H1 (cell line): ENCODE data around the gene ELMO2. TPM values are rescaled to one million over a fixed set of nuclear protein-coding genes. Genes with fewer than 3 reads are reported as not detected.
A peak's percentile ranks its signal among the peaks of the same experiment; 100 is the strongest.

Experiments
- CTCF ChIA-PET: fragments of 300-600 bp; sonication (Branson Sonifier 250); formaldehyde crosslinking; loops from one replicate; lab custom pipeline; 2021; ENCODE audit not compliant: partially characterized antibody; lab: Charles Lee
- POLR2A ChIA-PET: fragments of 300-600 bp; sonication (Branson Sonifier 250); formaldehyde crosslinking; loops from one replicate; lab custom pipeline; 2021; ENCODE audit warnings: inconsistent platforms; ENCODE audit not compliant: partially characterized antibody; lab: Charles Lee
- DNase-seq, 2 experiments: peaks; one replicate each; pipeline versions ENCODE4 v3.0.0 to v3.0.0-alpha.2; 2010 to 2022; ENCODE audit warnings: low spot score in 2 of 2, low read depth in 1 of 2, mixed read lengths in 1 of 2
- FAIRE-seq: peaks from 2 replicates; lab custom pipeline; 2011; peaks lifted over from hg19 to GRCh38; lab: Jason Lieb, UNC
- H2AFZ ChIP-seq: 2 replicates; pipeline ENCODE4 v1.8.1; 2012; ENCODE audit warnings: low read length, inconsistent platforms
- H2AK5ac ChIP-seq: 2 replicates; pipeline ENCODE4 v1.6.1; 2013; ENCODE audit warnings: low read depth, low read length
- H2BK120ac ChIP-seq: replicated peaks from 2 replicates; pipeline ENCODE3; 2013; ENCODE audit warnings: low read depth, low read length, inconsistent platforms
- H2BK12ac ChIP-seq: 2 replicates; pipeline ENCODE4 v1.6.1; 2013; ENCODE audit warnings: low read depth, low read length
- H2BK15ac ChIP-seq: 2 replicates; pipeline ENCODE4 v1.6.1; 2013; ENCODE audit warnings: low read length
- H2BK20ac ChIP-seq: 2 replicates; pipeline ENCODE4 v1.6.1; 2013; ENCODE audit warnings: low read length
- H2BK5ac ChIP-seq: 2 replicates; pipeline ENCODE4 v1.6.1; 2013; ENCODE audit warnings: low read depth, low read length
- H3K14ac ChIP-seq: 2 replicates; pipeline ENCODE4 v1.6.1; 2013; ENCODE audit warnings: inconsistent platforms; ENCODE audit not compliant: insufficient read length
- H3K18ac ChIP-seq: 2 replicates; pipeline ENCODE4 v1.6.1; 2013; ENCODE audit warnings: low read length; ENCODE audit errors: extremely low read depth
- H3K23ac ChIP-seq: 2 replicates; pipeline ENCODE4 v1.6.1; 2013; ENCODE audit warnings: inconsistent platforms; ENCODE audit not compliant: insufficient read length
- H3K23me2 ChIP-seq: 2 replicates; pipeline ENCODE4 v1.6.1; 2013; ENCODE audit warnings: low read depth, low read length
- H3K27ac ChIP-seq: 2 replicates; pipeline ENCODE4 v1.6.1; 2011; ENCODE audit warnings: low read depth, low read length, inconsistent platforms
- H3K27me3 ChIP-seq, 4 experiments: replicated peaks in 1 of 4; 1 replicate in 1 of 4; 2 replicates in 3 of 4; pipeline versions ENCODE4 v1.6.1 to v1.8.1; 2011 to 2013; ENCODE audit warnings: low read length in 3 of 4, mild to moderate bottlenecking in 3 of 4, inconsistent platforms in 2 of 4, mixed read lengths in 2 of 4, moderate library complexity in 1 of 4; ENCODE audit not compliant: control insufficient read depth in 3 of 4, insufficient read depth in 3 of 4; ENCODE audit errors: extremely low read depth in 1 of 4
- H3K36me3 ChIP-seq, 4 experiments: 2 replicates each; pipeline versions ENCODE4 v1.6.1 to v1.8.1; 2011 to 2013; ENCODE audit warnings: mild to moderate bottlenecking in 4 of 4, low read length in 3 of 4, moderate library complexity in 2 of 4, control low read depth in 1 of 4, inconsistent platforms in 1 of 4; ENCODE audit not compliant: insufficient read depth in 4 of 4, control insufficient read depth in 2 of 4
- H3K4ac ChIP-seq: replicated peaks from 2 replicates; pipeline ENCODE3; 2013; ENCODE audit warnings: low read length, low read depth, mixed read lengths, inconsistent platforms; ENCODE audit not compliant: insufficient read length
- H3K4me1 ChIP-seq, 4 experiments: replicated peaks in 1 of 4; 1 replicate in 1 of 4; 2 replicates in 3 of 4; pipeline versions ENCODE4 v1.6.1 to v1.8.1; 2011 to 2013; ENCODE audit warnings: low read length in 3 of 4, inconsistent platforms in 2 of 4, mixed read lengths in 1 of 4; ENCODE audit not compliant: insufficient read depth in 4 of 4, control insufficient read depth in 3 of 4
- H3K4me2 ChIP-seq, 2 experiments: 2 replicates each; pipeline versions ENCODE4 v1.6.1 to v1.8.1; 2011 to 2013; ENCODE audit warnings: low read depth in 2 of 2, low read length in 2 of 2, control low read depth in 1 of 2, inconsistent platforms in 1 of 2, mild to moderate bottlenecking in 1 of 2; ENCODE audit not compliant: insufficient read depth in 1 of 2
- H3K4me3 ChIP-seq, 4 experiments: fragments of 200-600, 300-600 bp in 1 of 4; sonication (generic), shearing (Covaris generic), sonication (Bioruptor Twin) in 1 of 4; 2 replicates each; pipeline versions ENCODE4 v1.5.1 to v1.8.1; 2011 to 2016; ENCODE audit warnings: low read length in 4 of 4, low read depth in 3 of 4, control low read depth in 2 of 4, inconsistent platforms in 2 of 4, mild to moderate bottlenecking in 2 of 4, mixed read lengths in 1 of 4, moderate library complexity in 1 of 4; ENCODE audit not compliant: insufficient read depth in 2 of 4; ENCODE audit errors: extremely low read depth in 1 of 4
- H3K56ac ChIP-seq: replicated peaks from 2 replicates; pipeline ENCODE3; 2013; ENCODE audit warnings: low read depth, mild to moderate bottlenecking, mixed read lengths, low read length, inconsistent platforms; ENCODE audit not compliant: insufficient read length
- H3K79me1 ChIP-seq: 2 replicates; pipeline ENCODE4 v1.6.1; 2013; ENCODE audit warnings: low read depth, low read length, control low read depth
- H3K79me2 ChIP-seq, 2 experiments: 2 replicates each; pipeline versions ENCODE4 v1.6.1 to v1.8.1; 2012 to 2013; ENCODE audit warnings: low read length in 2 of 2, mild to moderate bottlenecking in 2 of 2, inconsistent platforms in 1 of 2; ENCODE audit not compliant: insufficient read depth in 2 of 2, control insufficient read depth in 1 of 2
- H3K9ac ChIP-seq, 4 experiments: replicated peaks in 1 of 4; 1 replicate in 1 of 4; 2 replicates in 3 of 4; pipeline versions ENCODE4 v1.6.1 to v1.8.1; 2011 to 2013; ENCODE audit warnings: low read depth in 3 of 4, low read length in 3 of 4, control low read depth in 2 of 4, mild to moderate bottlenecking in 2 of 4, moderate library complexity in 2 of 4, inconsistent platforms in 1 of 4; ENCODE audit errors: extremely low read depth in 1 of 4
- H3K9me3 ChIP-seq, 2 experiments: 2 replicates each; pipeline versions ENCODE4 v1.6.1 to v1.8.1; 2012 to 2013; ENCODE audit warnings: mild to moderate bottlenecking in 2 of 2, moderate library complexity in 2 of 2, control low read depth in 1 of 2, inconsistent platforms in 1 of 2, low read depth in 1 of 2, low read length in 1 of 2, mixed read lengths in 1 of 2; ENCODE audit not compliant: insufficient read depth in 2 of 2
- H4K20me1 ChIP-seq, 2 experiments: replicated peaks in 1 of 2; 2 replicates each; pipeline versions ENCODE3 to v1.8.1; 2011 to 2013; ENCODE audit warnings: inconsistent platforms in 2 of 2, low read length in 2 of 2, mild to moderate bottlenecking in 1 of 2; ENCODE audit not compliant: insufficient read depth in 2 of 2, control insufficient read depth in 1 of 2
- H4K5ac ChIP-seq: 2 replicates; pipeline ENCODE4 v1.6.1; 2013; ENCODE audit warnings: low read length, low read depth, mixed read lengths, inconsistent platforms; ENCODE audit not compliant: insufficient read length
- H4K8ac ChIP-seq: 2 replicates; pipeline ENCODE4 v1.8.0; 2013; ENCODE audit warnings: mild to moderate bottlenecking, moderate library complexity, low read length, inconsistent platforms; ENCODE audit not compliant: insufficient read depth; ENCODE audit errors: extremely low read depth
- H4K91ac ChIP-seq: replicated peaks from 2 replicates; pipeline ENCODE3; 2013; ENCODE audit warnings: low read length, mixed read lengths, inconsistent platforms; ENCODE audit not compliant: insufficient read length
- WGBS, 2 experiments: shearing (Covaris generic) in 1 of 2; methylation state at CpG; one replicate each; pipeline versions ENCODE4 v1.1.6 to v1.1.7; 2013 to 2015; ENCODE audit warnings: low lambda C conversion rate in 2 of 2, mixed read lengths in 2 of 2, inconsistent platforms in 1 of 2, low coverage in 1 of 2, missing lambda C conversion rate in 1 of 2; ENCODE audit not compliant: insufficient replicate concordance in 2 of 2, insufficient coverage in 1 of 2, insufficient read length in 1 of 2; ENCODE audit errors: extremely low coverage in 1 of 2, missing lambda C conversion rate in 1 of 2; 5-methylcytosine and 5-hydroxymethylcytosine counted together
- polyA plus RNA-seq, 7 experiments: library from polyadenylated mRNA; depleted of rRNA in 3 of 7; stranded (reverse) in 5 of 7; unstranded in 2 of 7; fragments of >200 nt in 5 of 7; fragments of 200-250 nt in 2 of 7; gene quantifications; 1 replicate in 5 of 7; 2 replicates in 1 of 7; 4 replicates in 1 of 7; pipeline versions ENCODE4 v1.2.1 to v1.2.3, GENCODE V29; 2011 to 2013; ENCODE audit warnings: missing spikeins in 2 of 7, mixed read lengths in 2 of 7
- total RNA-seq: library from RNA; stranded (reverse); fragmentation: NEBNext Ultra II Directional; extraction: Animal tissue kit (Norgen Biotek cat#: 25700); gene quantifications from 2 replicates; pipeline ENCODE4 v1.2.1, GENCODE V29; 2021

Gene ELMO2
- total and polyA plus RNA-seq, 2 of the 8 experiments (the other 6 are each of a cell fraction or from before 2014, with no cell fraction given) = 34.3 to 39.7 TPM

- Histone ChIP-seq H3K23me2 (peaks cover 3% of the 10 kb centered on the region; the same call in 1 of the 2 replicates), H3K27me3 (peaks cover 0 to 5% (median 1%) of the 10 kb centered on the region in 4 experiments; a peak in 4 of 7 replicates), H2BK12ac (peak overlapping the region; percentile 75; the same call in 1 of the 2 replicates), H3K4me2 (no peak overlapping the region), H3K4ac (no peak overlapping the region), H2BK120ac (no peak overlapping the region), H4K5ac (no peak overlapping the region), H2AFZ (no peak overlapping the region), H2AK5ac (no peak overlapping the region; the same call in 1 of the 2 replicates), H3K23ac (no peak overlapping the region), H3K4me3 (no peak overlapping the region), H3K36me3 (peaks cover 0 to 6% (median 1%) of the 10 kb centered on the region in 4 experiments; a peak in 7 of 8 replicates), H2BK15ac (no peak overlapping the region), H3K79me1 (no peaks in the 10 kb centered on the region), H3K79me2 (no peaks in the 10 kb centered on the region), H4K20me1 (peaks cover 1 to 10% of the 10 kb centered on the region in 2 experiments), H4K8ac (no peak overlapping the region), H4K91ac (no peak overlapping the region), H2BK20ac (no peak overlapping the region), H3K9ac (no peak overlapping the region), H3K18ac (no peak overlapping the region; the same call in 1 of the 2 replicates), H3K27ac (no peak overlapping the region), H2BK5ac (no peak overlapping the region), H3K14ac (no peak overlapping the region), H3K4me1 (peaks cover 0 to 27% (median 17%) of the 10 kb centered on the region in 4 experiments; a peak in 6 of 7 replicates), H3K56ac (no peak overlapping the region), H3K9me3 (no peaks in the 10 kb centered on the region)
- POLR2A ChIA-PET = interaction anchor here (1.0 to 2.3 kb wide), 5 partner anchors 8 to 43 kb away, joined by 4 to 11 read pairs (median 6); no protein-coding TSS in a partner anchor
- 93% methylated on average over 4 of the region's 4 CpGs; no CpG with 5 or more reads in 1 of the 2 experiments for WGBS, 2 experiments
- FAIRE-seq (no peak), DNase-seq (no peak)
- CTCF ChIA-PET = interaction anchor here (0.7 to 10.9 kb wide), 32 partner anchors 10 to 336 kb away, joined by 3 to 214 read pairs (median 9); partner anchors contain the start of gene CDH22
These were observed 56.7 kb downstream of the ELMO2 start for GRCh38 chr20:46349742-46350056.
